ENCODE results near the gene NANS. TPM values are rescaled to one million over a fixed set of nuclear protein-coding genes. Genes with fewer than 3 reads are reported as not detected.

Gene NANS
- total and polyA plus RNA-seq, 2 of the 13 experiments (the other 11 are each of a cell fraction or from before 2014, with no cell fraction given): 86.9 to 203 TPM

DNA sequence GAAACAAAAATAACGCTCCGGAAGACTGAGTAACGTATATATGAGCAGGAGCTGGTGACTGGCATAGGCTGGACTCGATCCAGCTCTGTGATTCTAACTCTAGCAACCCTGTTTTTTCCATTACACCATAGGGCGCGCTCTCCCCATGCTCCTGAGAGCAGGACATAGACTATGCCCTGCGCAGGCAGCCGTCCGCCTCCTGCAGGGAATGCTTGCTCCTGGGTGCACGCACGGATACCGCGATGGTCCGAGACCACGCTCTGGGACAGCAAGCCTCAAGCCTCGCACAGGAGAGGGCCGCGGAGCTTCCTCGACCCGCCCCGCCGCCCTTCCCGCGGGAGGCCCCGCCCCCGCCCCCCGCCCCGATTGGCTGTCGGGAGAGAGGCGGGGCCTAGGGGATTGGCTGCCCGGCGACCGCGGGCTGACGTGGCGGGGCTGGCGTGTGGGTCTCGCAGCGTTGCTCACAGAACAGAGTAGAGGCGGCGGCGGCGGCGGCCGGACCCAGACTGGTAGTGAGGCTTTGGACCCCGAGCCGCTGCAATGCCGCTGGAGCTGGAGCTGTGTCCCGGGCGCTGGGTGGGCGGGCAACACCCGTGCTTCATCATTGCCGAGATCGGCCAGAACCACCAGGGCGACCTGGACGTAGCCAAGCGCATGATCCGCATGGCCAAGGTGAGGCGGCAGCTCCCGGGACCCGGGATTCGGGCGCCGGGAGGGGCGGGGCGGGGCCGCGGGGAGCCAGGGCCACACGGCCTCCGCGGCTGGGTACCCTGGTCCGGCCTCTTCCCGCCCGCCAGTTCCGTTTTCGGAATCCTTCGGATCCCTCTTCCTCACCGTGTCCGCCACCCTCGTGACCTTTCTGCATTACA lies at the start of gene NANS (continued):
- TF ChIP-seq, protein P1, sequence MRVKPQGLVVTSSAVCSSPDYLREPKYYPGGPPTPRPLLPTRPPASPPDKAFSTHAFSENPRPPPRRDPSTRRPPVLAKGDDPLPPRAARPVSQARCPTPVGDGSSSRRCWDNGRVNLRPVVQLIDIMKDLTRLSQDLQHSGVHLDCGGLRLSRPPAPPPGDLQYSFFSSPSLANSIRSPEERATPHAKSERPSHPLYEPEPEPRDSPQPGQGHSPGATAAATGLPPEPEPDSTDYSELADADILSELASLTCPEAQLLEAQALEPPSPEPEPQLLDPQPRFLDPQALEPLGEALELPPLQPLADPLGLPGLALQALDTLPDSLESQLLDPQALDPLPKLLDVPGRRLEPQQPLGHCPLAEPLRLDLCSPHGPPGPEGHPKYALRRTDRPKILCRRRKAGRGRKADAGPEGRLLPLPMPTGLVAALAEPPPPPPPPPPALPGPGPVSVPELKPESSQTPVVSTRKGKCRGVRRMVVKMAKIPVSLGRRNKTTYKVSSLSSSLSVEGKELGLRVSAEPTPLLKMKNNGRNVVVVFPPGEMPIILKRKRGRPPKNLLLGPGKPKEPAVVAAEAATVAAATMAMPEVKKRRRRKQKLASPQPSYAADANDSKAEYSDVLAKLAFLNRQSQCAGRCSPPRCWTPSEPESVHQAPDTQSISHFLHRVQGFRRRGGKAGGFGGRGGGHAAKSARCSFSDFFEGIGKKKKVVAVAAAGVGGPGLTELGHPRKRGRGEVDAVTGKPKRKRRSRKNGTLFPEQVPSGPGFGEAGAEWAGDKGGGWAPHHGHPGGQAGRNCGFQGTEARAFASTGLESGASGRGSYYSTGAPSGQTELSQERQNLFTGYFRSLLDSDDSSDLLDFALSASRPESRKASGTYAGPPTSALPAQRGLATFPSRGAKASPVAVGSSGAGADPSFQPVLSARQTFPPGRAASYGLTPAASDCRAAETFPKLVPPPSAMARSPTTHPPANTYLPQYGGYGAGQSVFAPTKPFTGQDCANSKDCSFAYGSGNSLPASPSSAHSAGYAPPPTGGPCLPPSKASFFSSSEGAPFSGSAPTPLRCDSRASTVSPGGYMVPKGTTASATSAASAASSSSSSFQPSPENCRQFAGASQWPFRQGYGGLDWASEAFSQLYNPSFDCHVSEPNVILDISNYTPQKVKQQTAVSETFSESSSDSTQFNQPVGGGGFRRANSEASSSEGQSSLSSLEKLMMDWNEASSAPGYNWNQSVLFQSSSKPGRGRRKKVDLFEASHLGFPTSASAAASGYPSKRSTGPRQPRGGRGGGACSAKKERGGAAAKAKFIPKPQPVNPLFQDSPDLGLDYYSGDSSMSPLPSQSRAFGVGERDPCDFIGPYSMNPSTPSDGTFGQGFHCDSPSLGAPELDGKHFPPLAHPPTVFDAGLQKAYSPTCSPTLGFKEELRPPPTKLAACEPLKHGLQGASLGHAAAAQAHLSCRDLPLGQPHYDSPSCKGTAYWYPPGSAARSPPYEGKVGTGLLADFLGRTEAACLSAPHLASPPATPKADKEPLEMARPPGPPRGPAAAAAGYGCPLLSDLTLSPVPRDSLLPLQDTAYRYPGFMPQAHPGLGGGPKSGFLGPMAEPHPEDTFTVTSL (CRISPR knock-in tag; IDR thresholded peaks at IDR 0.05; ENCODE audit: borderline replicate concordance): no peak; the same call in 1 of the 2 replicates
- TF ChIP-seq MIXL1 (CRISPR knock-in tag; IDR thresholded peaks at IDR 0.05): no peak
- no peak for TF ChIP-seq IKZF1 (IDR thresholded peaks at IDR 0.05)
- TF ChIP-seq, protein P2, sequence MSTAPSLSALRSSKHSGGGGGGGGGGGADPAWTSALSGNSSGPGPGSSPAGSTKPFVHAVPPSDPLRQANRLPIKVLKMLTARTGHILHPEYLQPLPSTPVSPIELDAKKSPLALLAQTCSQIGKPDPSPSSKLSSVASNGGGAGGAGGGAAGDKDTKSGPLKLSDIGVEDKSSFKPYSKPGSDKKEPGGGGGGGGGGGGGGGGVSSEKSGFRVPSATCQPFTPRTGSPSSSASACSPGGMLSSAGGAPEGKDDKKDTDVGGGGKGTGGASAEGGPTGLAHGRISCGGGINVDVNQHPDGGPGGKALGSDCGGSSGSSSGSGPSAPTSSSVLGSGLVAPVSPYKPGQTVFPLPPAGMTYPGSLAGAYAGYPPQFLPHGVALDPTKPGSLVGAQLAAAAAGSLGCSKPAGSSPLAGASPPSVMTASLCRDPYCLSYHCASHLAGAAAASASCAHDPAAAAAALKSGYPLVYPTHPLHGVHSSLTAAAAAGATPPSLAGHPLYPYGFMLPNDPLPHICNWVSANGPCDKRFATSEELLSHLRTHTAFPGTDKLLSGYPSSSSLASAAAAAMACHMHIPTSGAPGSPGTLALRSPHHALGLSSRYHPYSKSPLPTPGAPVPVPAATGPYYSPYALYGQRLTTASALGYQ (CRISPR knock-in tag; IDR thresholded peaks at IDR 0.05): peak; percentile 24; the same call in 1 of the 2 replicates
- no peak for TF ChIP-seq MATR3 (CRISPR knock-in tag; IDR thresholded peaks at IDR 0.05)
- TF ChIP-seq, protein P3, sequence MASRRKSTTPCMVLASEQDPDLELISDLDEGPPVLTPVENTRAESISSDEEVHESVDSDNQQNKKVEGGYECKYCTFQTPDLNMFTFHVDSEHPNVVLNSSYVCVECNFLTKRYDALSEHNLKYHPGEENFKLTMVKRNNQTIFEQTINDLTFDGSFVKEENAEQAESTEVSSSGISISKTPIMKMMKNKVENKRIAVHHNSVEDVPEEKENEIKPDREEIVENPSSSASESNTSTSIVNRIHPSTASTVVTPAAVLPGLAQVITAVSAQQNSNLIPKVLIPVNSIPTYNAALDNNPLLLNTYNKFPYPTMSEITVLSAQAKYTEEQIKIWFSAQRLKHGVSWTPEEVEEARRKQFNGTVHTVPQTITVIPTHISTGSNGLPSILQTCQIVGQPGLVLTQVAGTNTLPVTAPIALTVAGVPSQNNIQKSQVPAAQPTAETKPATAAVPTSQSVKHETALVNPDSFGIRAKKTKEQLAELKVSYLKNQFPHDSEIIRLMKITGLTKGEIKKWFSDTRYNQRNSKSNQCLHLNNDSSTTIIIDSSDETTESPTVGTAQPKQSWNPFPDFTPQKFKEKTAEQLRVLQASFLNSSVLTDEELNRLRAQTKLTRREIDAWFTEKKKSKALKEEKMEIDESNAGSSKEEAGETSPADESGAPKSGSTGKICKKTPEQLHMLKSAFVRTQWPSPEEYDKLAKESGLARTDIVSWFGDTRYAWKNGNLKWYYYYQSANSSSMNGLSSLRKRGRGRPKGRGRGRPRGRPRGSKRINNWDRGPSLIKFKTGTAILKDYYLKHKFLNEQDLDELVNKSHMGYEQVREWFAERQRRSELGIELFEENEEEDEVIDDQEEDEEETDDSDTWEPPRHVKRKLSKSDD (CRISPR knock-in tag; IDR thresholded peaks at IDR 0.05; ENCODE audit: low read depth): 0 out of 2 replicates have a peak, but pooled peaks have one; percentile 27
- TF ChIP-seq, protein P4, sequence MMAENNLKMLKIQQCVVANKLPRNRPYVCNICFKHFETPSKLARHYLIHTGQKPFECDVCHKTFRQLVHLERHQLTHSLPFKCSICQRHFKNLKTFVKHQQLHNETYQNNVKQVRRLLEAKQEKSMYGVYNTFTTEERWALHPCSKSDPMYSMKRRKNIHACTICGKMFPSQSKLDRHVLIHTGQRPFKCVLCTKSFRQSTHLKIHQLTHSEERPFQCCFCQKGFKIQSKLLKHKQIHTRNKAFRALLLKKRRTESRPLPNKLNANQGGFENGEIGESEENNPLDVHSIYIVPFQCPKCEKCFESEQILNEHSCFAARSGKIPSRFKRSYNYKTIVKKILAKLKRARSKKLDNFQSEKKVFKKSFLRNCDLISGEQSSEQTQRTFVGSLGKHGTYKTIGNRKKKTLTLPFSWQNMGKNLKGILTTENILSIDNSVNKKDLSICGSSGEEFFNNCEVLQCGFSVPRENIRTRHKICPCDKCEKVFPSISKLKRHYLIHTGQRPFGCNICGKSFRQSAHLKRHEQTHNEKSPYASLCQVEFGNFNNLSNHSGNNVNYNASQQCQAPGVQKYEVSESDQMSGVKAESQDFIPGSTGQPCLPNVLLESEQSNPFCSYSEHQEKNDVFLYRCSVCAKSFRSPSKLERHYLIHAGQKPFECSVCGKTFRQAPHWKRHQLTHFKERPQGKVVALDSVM (CRISPR knock-in tag; IDR thresholded peaks at IDR 0.05): peak; percentile 84
- TF ChIP-seq, protein P5, sequence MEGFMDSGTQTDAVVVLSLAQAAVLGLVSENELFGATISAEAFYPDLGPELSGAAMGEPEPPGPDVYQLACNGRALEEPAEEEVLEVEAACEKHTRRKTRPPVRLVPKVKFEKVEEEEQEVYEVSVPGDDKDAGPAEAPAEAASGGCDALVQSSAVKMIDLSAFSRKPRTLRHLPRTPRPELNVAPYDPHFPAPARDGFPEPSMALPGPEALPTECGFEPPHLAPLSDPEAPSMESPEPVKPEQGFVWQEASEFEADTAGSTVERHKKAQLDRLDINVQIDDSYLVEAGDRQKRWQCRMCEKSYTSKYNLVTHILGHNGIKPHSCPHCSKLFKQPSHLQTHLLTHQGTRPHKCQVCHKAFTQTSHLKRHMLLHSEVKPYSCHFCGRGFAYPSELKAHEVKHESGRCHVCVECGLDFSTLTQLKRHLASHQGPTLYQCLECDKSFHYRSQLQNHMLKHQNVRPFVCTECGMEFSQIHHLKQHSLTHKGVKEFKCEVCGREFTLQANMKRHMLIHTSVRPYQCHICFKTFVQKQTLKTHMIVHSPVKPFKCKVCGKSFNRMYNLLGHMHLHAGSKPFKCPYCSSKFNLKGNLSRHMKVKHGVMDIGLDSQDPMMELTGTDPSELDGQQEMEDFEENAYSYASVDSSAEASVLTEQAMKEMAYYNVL (CRISPR knock-in tag; IDR thresholded peaks at IDR 0.05; ENCODE audit: borderline replicate concordance): no peak; the same call in 1 of the 2 replicates
- TF ChIP-seq ATRX (CRISPR knock-in tag; IDR thresholded peaks at IDR 0.05; ENCODE audit: borderline replicate concordance): no peak
- TF ChIP-seq TCF12 (IDR thresholded peaks at IDR 0.05): no peak
- TF ChIP-seq TCF12 (CRISPR knock-in tag; IDR thresholded peaks at IDR 0.05): peak; percentile 70; the same call in 1 of the 2 replicates
- peak; percentile 50 for TF ChIP-seq TEAD3 (CRISPR knock-in tag; optimal IDR thresholded peaks at IDR 0.05; ENCODE audit: borderline replicate concordance)
- no peak; the same call in 1 of the 2 replicates for TF ChIP-seq SMYD3 (CRISPR knock-in tag; IDR thresholded peaks at IDR 0.05)

All from HepG2 (cell line).